ENCODE results near the gene FKBP9.
A peak's percentile ranks its signal among the peaks of the same experiment; 100 is the strongest.

DNA sequence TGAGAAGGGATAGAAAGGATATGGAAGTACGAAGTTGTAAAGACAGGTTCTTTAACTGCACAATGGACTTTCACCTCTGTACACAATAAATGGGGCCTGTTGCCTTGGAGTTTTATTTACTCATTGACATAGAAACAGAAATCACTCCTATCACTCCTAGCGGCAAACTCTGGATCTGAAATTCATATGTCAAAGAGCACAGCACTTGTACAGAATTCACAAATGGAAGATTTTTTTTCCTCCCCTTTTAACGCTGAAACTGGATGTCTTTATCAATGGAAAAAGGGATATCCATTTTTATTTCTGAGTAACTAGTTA is 87.1 kb downstream of the FKBP9 start:
- TF ChIP-seq CTCF (IDR thresholded peaks at IDR 0.05; ENCODE audit: poor library complexity) (peak; percentile 23), EZH2 (IDR thresholded peaks at IDR 0.05; ENCODE audit: borderline replicate concordance) (no peak), EZH2phosphoT487 (IDR thresholded peaks at IDR 0.05; ENCODE audit: low read depth, severe bottlenecking, unreplicated experiment) (no peak)

All from hepatocyte (in vitro differentiated cells).